SK-N-SH treated with all-trans-retinoic acid at 6 μM for 48 hours (cell line): ENCODE results near the gene DCBLD1.

Source experiments
- BACH2 ChIP-seq: fragments of 250-450 bp; sonication (Bioruptor Pico); IDR thresholded peaks from 2 replicates; pipeline ENCODE4 v1.9.0; 2021; ENCODE audit warnings: mild to moderate bottlenecking, borderline replicate concordance
- GLIS3 ChIP-seq: fragments of 250-450 bp; sonication (Bioruptor Pico); IDR thresholded peaks from 2 replicates; pipeline ENCODE4 v1.5.0; 2020; ENCODE audit warnings: mild to moderate bottlenecking, moderate library complexity
- OSR1 ChIP-seq: fragments of 250-450 bp; sonication (Bioruptor Pico); IDR thresholded peaks from 2 replicates; pipeline ENCODE4 v1.8.0; 2022; ENCODE audit warnings: moderate library complexity, mild to moderate bottlenecking, inconsistent platforms
- PPARA ChIP-seq: fragments of 250-450 bp; sonication (Bioruptor Pico); IDR thresholded peaks from 2 replicates; pipeline ENCODE4 v1.5.0; 2020; ENCODE audit warnings: mild to moderate bottlenecking, borderline replicate concordance
- RARB ChIP-seq: fragments of 250-450 bp; sonication (Bioruptor Pico); IDR thresholded peaks from 2 replicates; pipeline ENCODE4 v1.8.0; 2021; ENCODE audit warnings: mild to moderate bottlenecking, moderate library complexity
- SNAI2 ChIP-seq: fragments of 250-450 bp; sonication (Bioruptor Pico); IDR thresholded peaks from 2 replicates; pipeline ENCODE4 v1.5.0; 2020; ENCODE audit warnings: mild to moderate bottlenecking, moderate library complexity
- ZFP3 ChIP-seq: fragments of 250-450 bp; sonication (Bioruptor Pico); IDR thresholded peaks from 2 replicates; pipeline ENCODE4 v1.5.0; 2020; ENCODE audit warnings: mild to moderate bottlenecking, moderate library complexity
- ZNF565 ChIP-seq: fragments of 450-650 bp; formaldehyde crosslinking; conservative IDR thresholded peaks from 2 replicates; pipeline ENCODE4 v1.5.0; 2020; ENCODE audit warnings: low read depth, mild to moderate bottlenecking, moderate library complexity
- ZNF8 ChIP-seq: fragments of 450-650 bp; formaldehyde crosslinking; IDR thresholded peaks from 2 replicates; pipeline ENCODE4 v1.5.0; 2020; ENCODE audit warnings: mild to moderate bottlenecking, moderate library complexity

DNA sequence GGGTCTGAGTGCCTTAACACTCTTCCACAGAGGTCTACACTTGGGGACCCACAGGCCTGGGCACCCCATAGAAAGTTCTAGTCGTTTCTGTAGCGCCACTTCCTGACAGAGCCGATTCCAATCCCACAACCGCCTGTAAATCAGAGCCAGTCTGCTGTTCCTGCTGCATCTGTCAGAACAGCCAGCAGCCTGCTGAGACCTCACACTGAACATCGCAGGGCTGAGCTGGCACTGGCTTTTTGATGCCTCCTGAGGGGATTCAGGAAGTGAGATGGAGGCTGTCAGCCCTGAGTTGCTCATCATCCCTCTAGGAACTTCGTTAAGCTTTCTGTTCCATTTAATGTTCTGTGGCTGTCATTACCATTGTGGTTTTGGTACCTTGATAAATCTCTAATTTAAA lies 48.9 kb downstream of the DCBLD1 start:
- no peak for TF ChIP-seq GLIS3 (CRISPR knock-in tag)
- no peak for TF ChIP-seq BACH2 (CRISPR knock-in tag)
- no peak for TF ChIP-seq SNAI2 (CRISPR knock-in tag)
- no peak for TF ChIP-seq OSR1 (CRISPR knock-in tag)
- TF ChIP-seq ZNF565 (CRISPR knock-in tag): no peak
- no peak for TF ChIP-seq PPARA (CRISPR knock-in tag)
- no peak for TF ChIP-seq RARB
- TF ChIP-seq ZNF8 (CRISPR knock-in tag): no peak
- TF ChIP-seq ZFP3: no peak
